MCF 10A (cell line): ENCODE data around the gene DPM3. TPM values are rescaled to one million over a fixed set of nuclear protein-coding genes. Genes with fewer than 3 reads are reported as not detected.

Experiments
- BruUV-seq: library from RNA; stranded (reverse); fragments of 400-500 nt; replicated peaks from 2 replicates; lab custom pipeline; 2021; lab: Mats Ljungman, UMichigan
- CTCF ChIA-PET: fragments of 300-600 bp; sonication (Branson Sonifier 250); formaldehyde crosslinking; extraction: SDS; loops from one replicate; lab custom pipeline; 2021; ENCODE audit warnings: antibody characterized with exemption, inconsistent platforms; lab: Yijun Ruan, JAX
- POLR2A ChIA-PET: fragments of 300-600, 350-650 bp; sonication (Branson Sonifier 250); formaldehyde crosslinking; extraction: SDS; loops from one replicate; lab custom pipeline; 2020; ENCODE audit warnings: antibody characterized with exemption, inconsistent platforms; lab: Yijun Ruan, JAX
- DNase-seq: peaks from one replicate; pipeline ENCODE4 v3.0.0-alpha.2; 2018; ENCODE audit not compliant: unreplicated experiment
- H3K27ac Mint-ChIP-seq: one replicate; pipeline ENCODE4 v1.8.0; 2022; ENCODE audit warnings: mild to moderate bottlenecking, low read depth, mixed read lengths; ENCODE audit not compliant: unreplicated experiment
- H3K27me3 Mint-ChIP-seq: one replicate; pipeline ENCODE4 v1.8.0; 2022; ENCODE audit warnings: mixed read lengths; ENCODE audit not compliant: insufficient read depth, unreplicated experiment
- H3K36me3 Mint-ChIP-seq: one replicate; pipeline ENCODE4 v1.8.0; 2022; ENCODE audit warnings: mild to moderate bottlenecking, moderate library complexity, mixed read lengths; ENCODE audit not compliant: insufficient read depth, unreplicated experiment
- H3K4me1 Mint-ChIP-seq: one replicate; pipeline ENCODE4 v1.8.0; 2022; ENCODE audit warnings: mixed read lengths; ENCODE audit not compliant: insufficient read depth, unreplicated experiment
- H3K4me3 Mint-ChIP-seq: one replicate; pipeline ENCODE4 v1.8.0; 2022; ENCODE audit warnings: mild to moderate bottlenecking, moderate library complexity, mixed read lengths; ENCODE audit not compliant: unreplicated experiment
- H3K9me3 Mint-ChIP-seq: one replicate; pipeline ENCODE4 v1.8.0; 2022; ENCODE audit warnings: mixed read lengths; ENCODE audit not compliant: unreplicated experiment
- intact Hi-C: fragments of 100-400 bp; cut with micrococcal nuclease; formaldehyde crosslinking; loops from 2 replicates; pipeline ENCODE4 v1.14.1; 2022
- total RNA-seq: library from RNA; stranded (reverse); gene quantifications from 2 replicates; pipeline ENCODE4 v1.2.3, GENCODE V29; 2022
- TF ChIP-seq, protein P1 (sequence below): fragments of 200-600 bp; IDR thresholded peaks from one replicate; pipeline ENCODE4 v1.8.0; 2022; ENCODE audit warnings: antibody characterized with exemption, mild to moderate bottlenecking; ENCODE audit not compliant: unreplicated experiment

Gene DPM3
- total RNA-seq, 1 experiment from 2014 or later: 86.4 TPM

DNA sequence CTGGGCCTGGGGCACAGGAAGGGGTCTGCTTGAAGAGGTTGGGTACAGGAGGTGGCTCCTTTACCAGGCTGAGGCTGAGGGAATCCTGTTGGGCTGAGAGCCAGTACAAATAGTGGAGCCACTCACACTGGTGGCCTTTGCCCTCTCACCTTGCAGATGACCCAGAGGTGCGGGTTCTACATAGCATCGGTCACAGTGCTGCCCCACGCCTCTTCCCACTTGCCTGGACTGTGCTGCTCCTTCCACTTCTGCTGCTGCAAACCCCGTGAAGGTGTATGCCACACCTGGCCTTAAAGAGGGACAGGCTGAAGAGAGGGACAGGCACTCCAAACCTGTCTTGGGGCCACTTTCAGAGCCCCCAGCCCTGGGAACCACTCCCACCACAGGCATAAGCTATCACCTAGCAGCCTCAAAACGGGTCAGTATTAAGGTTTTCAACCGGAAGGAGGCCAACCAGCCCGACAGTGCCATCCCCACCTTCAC lies 6.5 kb downstream of the DPM3 start:
- TF ChIP-seq, protein P1, sequence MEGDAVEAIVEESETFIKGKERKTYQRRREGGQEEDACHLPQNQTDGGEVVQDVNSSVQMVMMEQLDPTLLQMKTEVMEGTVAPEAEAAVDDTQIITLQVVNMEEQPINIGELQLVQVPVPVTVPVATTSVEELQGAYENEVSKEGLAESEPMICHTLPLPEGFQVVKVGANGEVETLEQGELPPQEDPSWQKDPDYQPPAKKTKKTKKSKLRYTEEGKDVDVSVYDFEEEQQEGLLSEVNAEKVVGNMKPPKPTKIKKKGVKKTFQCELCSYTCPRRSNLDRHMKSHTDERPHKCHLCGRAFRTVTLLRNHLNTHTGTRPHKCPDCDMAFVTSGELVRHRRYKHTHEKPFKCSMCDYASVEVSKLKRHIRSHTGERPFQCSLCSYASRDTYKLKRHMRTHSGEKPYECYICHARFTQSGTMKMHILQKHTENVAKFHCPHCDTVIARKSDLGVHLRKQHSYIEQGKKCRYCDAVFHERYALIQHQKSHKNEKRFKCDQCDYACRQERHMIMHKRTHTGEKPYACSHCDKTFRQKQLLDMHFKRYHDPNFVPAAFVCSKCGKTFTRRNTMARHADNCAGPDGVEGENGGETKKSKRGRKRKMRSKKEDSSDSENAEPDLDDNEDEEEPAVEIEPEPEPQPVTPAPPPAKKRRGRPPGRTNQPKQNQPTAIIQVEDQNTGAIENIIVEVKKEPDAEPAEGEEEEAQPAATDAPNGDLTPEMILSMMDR: no peak
- H3K4me1 Mint-ChIP-seq: peaks cover 58% of the 10 kb centered on the region
- POLR2A ChIA-PET: interaction anchor here (0.6 to 8.1 kb wide), 19 partner anchors 9 to 713 kb away, joined by 3 to 238 read pairs (median 10); partner anchors contain the start of genes EFNA1, KRTCAP2, SHC1 and TRIM46
- H3K27me3 Mint-ChIP-seq: no peaks in the 10 kb centered on the region
- CTCF ChIA-PET: interaction anchor here (0.8 to 14.0 kb wide), 14 partner anchors 8 to 161 kb away, joined by 3 to 161 read pairs (median 6); partner anchors contain the start of gene KRTCAP2
- BruUV-seq: no TSS peak
- peaks cover 86% of the 10 kb centered on the region for H3K36me3 Mint-ChIP-seq
- intact Hi-C loops: no loop called here
- peak overlapping the region; percentile 80 for H3K4me3 Mint-ChIP-seq
- no peaks in the 10 kb centered on the region for H3K9me3 Mint-ChIP-seq
- no peak for DNase-seq
- H3K27ac Mint-ChIP-seq: peak overlapping the region; percentile 72

DNA sequence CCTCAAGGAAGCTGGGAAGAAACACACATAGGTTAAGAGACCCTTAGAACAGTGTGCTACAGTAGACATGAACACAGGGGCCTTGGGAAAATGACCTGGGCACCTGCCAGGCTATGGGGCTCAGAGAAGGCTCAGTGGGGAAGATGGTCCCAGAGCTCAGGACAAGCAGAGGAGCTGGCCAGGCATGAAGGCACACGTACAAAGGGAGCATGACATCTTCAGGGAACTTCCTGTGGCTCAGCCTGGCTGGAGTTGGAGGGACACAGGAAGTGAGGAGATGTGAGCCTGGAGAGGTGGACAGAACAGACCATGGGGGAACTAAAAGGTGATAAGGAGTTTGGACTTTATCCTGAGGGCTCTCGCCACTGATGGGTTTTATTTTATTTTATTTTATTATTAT lies 8.5 kb downstream of the DPM3 start:
- CTCF ChIA-PET: interaction anchor here (0.8 to 14.0 kb wide), 8 partner anchors 36 to 226 kb away, joined by 3 to 161 read pairs (median 19); partner anchors contain the start of gene KRTCAP2
- peak overlapping the region; percentile 72 for H3K27ac Mint-ChIP-seq
- H3K9me3 Mint-ChIP-seq: no peaks in the 10 kb centered on the region
- intact Hi-C loops: no loop called here
- TF ChIP-seq, protein P1: no peak
- peak overlapping the region; percentile 100 for H3K4me3 Mint-ChIP-seq
- no TSS peak for BruUV-seq
- no peaks in the 10 kb centered on the region for H3K27me3 Mint-ChIP-seq
- H3K4me1 Mint-ChIP-seq: peaks cover 53% of the 10 kb centered on the region
- H3K36me3 Mint-ChIP-seq: peaks cover 84% of the 10 kb centered on the region
- POLR2A ChIA-PET: interaction anchor here (0.8 to 8.1 kb wide), 4 partner anchors 40 to 159 kb away, joined by 3 to 75 read pairs (median 39); partner anchors contain the start of genes CKS1B, KRTCAP2 and SHC1
- DNase-seq: no peak

DNA sequence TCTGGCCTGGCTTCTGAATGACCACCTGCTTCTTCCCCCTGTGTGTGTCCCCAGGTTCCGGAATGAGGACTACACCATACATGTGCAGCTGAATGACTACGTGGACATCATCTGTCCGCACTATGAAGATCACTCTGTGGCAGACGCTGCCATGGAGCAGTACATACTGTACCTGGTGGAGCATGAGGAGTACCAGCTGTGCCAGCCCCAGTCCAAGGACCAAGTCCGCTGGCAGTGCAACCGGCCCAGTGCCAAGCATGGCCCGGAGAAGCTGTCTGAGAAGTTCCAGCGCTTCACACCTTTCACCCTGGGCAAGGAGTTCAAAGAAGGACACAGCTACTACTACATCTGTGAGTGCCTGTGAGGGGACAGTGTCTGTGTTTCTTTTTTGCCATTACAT lies 9.0 kb downstream of the DPM3 start:
- ChIA-PET POLR2A (interaction anchor here (3.4 to 8.1 kb wide), 5 partner anchors 34 to 158 kb away, joined by 22 to 75 read pairs (median 66); partner anchors contain the start of genes ADAM15, CKS1B, KRTCAP2 and SHC1), CTCF (interaction anchor here (0.8 to 14.0 kb wide), 9 partner anchors 9 to 96 kb away, joined by 3 to 161 read pairs (median 9); partner anchors contain the start of gene KRTCAP2)
- peaks cover 81% of the 10 kb centered on the region for H3K36me3 Mint-ChIP-seq
- H3K4me3 Mint-ChIP-seq: peak overlapping the region; percentile 100
- no TSS peak for BruUV-seq
- intact Hi-C loops: no loop called here
- TF ChIP-seq, protein P1: no peak
- no peak overlapping the region for H3K27ac Mint-ChIP-seq
- peaks cover 59% of the 10 kb centered on the region for H3K4me1 Mint-ChIP-seq
- no peak for DNase-seq
- no peaks in the 10 kb centered on the region for H3K27me3 Mint-ChIP-seq
- no peaks in the 10 kb centered on the region for H3K9me3 Mint-ChIP-seq

DNA sequence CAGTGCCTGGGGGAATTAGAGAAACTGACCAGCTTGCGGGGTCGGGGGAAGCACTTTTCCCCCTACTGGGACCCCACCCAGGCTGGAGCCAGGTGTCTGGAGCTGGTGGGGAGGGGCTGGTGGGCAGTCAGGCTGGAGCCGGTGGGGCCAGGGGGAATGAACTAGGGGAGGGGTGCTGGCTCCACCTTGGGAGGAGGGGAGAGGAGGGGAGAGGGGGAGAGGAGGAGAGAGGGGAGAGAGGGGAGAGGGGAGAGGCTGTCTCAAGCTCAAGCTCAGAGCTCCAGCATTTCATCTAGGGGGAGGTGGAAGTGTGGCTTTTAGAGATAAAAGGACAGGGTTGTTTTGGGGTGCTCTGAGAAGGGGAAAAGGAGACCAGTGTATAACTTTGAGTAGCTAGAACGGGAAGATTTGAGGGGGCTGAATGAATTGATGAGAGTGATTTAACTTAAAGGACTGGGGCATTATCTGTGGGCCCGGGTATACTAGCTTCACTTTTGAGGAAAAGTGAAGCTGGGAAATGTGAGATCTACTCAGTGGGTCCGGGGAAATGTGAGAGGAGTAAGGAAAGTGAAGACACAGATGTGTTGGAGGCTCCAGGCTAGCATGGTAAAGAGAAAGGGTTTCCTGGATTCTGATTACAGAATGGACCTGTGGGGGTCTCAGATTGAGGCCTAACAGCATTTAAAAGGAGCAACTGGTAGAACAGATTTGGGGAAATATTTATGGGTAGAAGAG lies 9.9 kb downstream of the DPM3 start:
- DNase-seq: no peak
- Mint-ChIP-seq H3K9me3 (no peaks in the 10 kb centered on the region), H3K4me1 (peaks cover 67% of the 10 kb centered on the region), H3K27me3 (no peaks in the 10 kb centered on the region), H3K36me3 (peaks cover 81% of the 10 kb centered on the region), H3K4me3 (peak overlapping the region; percentile 100), H3K27ac (peak overlapping the region; percentile 90)
- CTCF ChIA-PET: interaction anchor here (0.6 to 14.0 kb wide), 16 partner anchors 8 to 424 kb away, joined by 3 to 161 read pairs (median 7); partner anchors contain the start of gene KRTCAP2
- POLR2A ChIA-PET: interaction anchor here (0.7 to 11.9 kb wide), 23 partner anchors 6 to 1163 kb away, joined by 3 to 238 read pairs (median 8); partner anchors contain the start of genes ADAM15, CKS1B, CREB3L4 and DPM3
- intact Hi-C loops: no loop called here
- TF ChIP-seq, protein P1: no peak
- BruUV-seq: no TSS peak
